Glutamatergic neuron (in vitro differentiated cells): ENCODE data around the gene LSM11. TPM values are rescaled to one million over a fixed set of nuclear protein-coding genes. Genes with fewer than 3 reads are reported as not detected.
"Not testable (repeated sequence)": the region's sequence is repeated elsewhere in the genome, so short reads cannot be mapped to it uniquely, and the experiment has no call there.

Experiments used
- DNase-seq: peaks from one replicate; pipeline ENCODE4 v3.0.0; 2022
- H3K27ac Mint-ChIP-seq: one replicate; pipeline ENCODE4 v1.8.0; 2020; ENCODE audit warnings: mild to moderate bottlenecking, mixed read lengths, inconsistent platforms; ENCODE audit not compliant: unreplicated experiment
- H3K27me3 Mint-ChIP-seq: one replicate; pipeline ENCODE4 v1.8.0; 2020; ENCODE audit warnings: mild to moderate bottlenecking, moderate library complexity, mixed read lengths, inconsistent platforms; ENCODE audit not compliant: unreplicated experiment
- H3K36me3 Mint-ChIP-seq: one replicate; pipeline ENCODE4 v1.8.0; 2020; ENCODE audit warnings: mild to moderate bottlenecking, mixed read lengths, inconsistent platforms; ENCODE audit not compliant: unreplicated experiment
- H3K4me1 Mint-ChIP-seq: one replicate; pipeline ENCODE4 v1.8.0; 2020; ENCODE audit warnings: mild to moderate bottlenecking, low read depth, mixed read lengths, inconsistent platforms; ENCODE audit not compliant: unreplicated experiment
- H3K4me3 Mint-ChIP-seq: one replicate; pipeline ENCODE4 v1.8.0; 2020; ENCODE audit warnings: mild to moderate bottlenecking, mixed read lengths, inconsistent platforms; ENCODE audit not compliant: unreplicated experiment
- H3K9me3 Mint-ChIP-seq: one replicate; pipeline ENCODE4 v1.8.0; 2020; ENCODE audit warnings: mild to moderate bottlenecking, moderate library complexity, mixed read lengths, inconsistent platforms; ENCODE audit not compliant: unreplicated experiment
- CTCF ChIP-seq: fragments of 200-600 bp; sonication (generic); IDR thresholded peaks from one replicate; pipeline ENCODE4 v1.5.0; 2021; ENCODE audit not compliant: partially characterized antibody, unreplicated experiment
- long read RNA-seq: library from polyadenylated mRNA; unstranded; transcript quantifications from one replicate; pipeline ENCODE4 v2.0.0, GENCODE V29; 2020; ENCODE audit not compliant: unreplicated experiment
- total RNA-seq: library from RNA; stranded (reverse); fragmentation: NEBNext Ultra II Directional; extraction: Animal tissue kit (Norgen Biotek cat#: 25700); gene quantifications from one replicate; pipeline ENCODE4 v1.2.1, GENCODE V29; 2021; ENCODE audit not compliant: unreplicated experiment

LSM11 gene
- total RNA-seq: 7.7 TPM
- long read RNA-seq, partial matches to known transcripts: 0 of 1 reads
- long read RNA-seq, other reads (novel, unspliced or antisense): 1 of 1 reads

GRCh38 chr5:157743163-157744050 lies at the start of gene LSM11:
Gene LSM11 (plus strand): TSS chr5:157743712. CDS start chr5:157743751, 39 bp downstream.
- Mint-ChIP-seq H3K9me3 (peaks cover 7% of the 10 kb centered on the region), H3K4me1 (peaks cover 16% of the 10 kb centered on the region), H3K4me3 (peak within 1 kb of the TSS; percentile 95), H3K36me3 (no peaks in the 10 kb centered on the region), H3K27ac (peak within 1 kb of the TSS; percentile 91), H3K27me3 (peaks cover 6% of the 10 kb centered on the region)
- DNase-seq: peak; percentile 92
- TF ChIP-seq CTCF: peak; percentile 100

GRCh38 chr5:157693816-157694215 lies 49.7 kb upstream of the LSM11 start:
- not testable (repeated sequence) for H3K9me3 Mint-ChIP-seq, H3K4me1 Mint-ChIP-seq, H3K27me3 Mint-ChIP-seq, DNase-seq, H3K36me3 Mint-ChIP-seq, H3K4me3 Mint-ChIP-seq, H3K27ac Mint-ChIP-seq

DNA sequence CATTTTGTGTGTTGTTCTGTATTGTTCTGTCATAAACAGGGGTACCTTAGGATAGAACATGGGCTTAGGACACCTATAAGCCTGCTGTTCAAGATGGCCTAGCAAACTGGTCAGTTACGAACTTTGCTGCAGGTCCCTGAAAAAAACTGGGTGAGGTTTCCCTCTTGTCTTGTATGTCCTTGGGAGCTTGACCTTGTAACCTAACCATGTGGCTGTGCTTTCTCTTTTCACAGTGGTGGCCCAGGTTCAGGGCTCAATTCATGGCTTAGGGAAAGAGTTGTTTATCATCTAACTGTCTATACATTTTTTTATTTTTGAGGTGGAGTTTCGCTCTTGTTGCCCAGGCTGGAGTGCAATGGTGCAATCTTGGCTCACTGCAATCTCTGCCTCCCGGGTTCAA lies 47.4 kb upstream of the LSM11 start:
- H3K36me3 Mint-ChIP-seq, H3K27me3 Mint-ChIP-seq, H3K4me3 Mint-ChIP-seq, H3K9me3 Mint-ChIP-seq, H3K27ac Mint-ChIP-seq, H3K4me1 Mint-ChIP-seq, DNase-seq: not testable (repeated sequence)

GRCh38 chr5:157698674-157699073 lies 44.8 kb upstream of the LSM11 start:
- H3K4me3 Mint-ChIP-seq, H3K36me3 Mint-ChIP-seq, H3K9me3 Mint-ChIP-seq, H3K27me3 Mint-ChIP-seq, DNase-seq, H3K27ac Mint-ChIP-seq, H3K4me1 Mint-ChIP-seq: not testable (repeated sequence)

DNA sequence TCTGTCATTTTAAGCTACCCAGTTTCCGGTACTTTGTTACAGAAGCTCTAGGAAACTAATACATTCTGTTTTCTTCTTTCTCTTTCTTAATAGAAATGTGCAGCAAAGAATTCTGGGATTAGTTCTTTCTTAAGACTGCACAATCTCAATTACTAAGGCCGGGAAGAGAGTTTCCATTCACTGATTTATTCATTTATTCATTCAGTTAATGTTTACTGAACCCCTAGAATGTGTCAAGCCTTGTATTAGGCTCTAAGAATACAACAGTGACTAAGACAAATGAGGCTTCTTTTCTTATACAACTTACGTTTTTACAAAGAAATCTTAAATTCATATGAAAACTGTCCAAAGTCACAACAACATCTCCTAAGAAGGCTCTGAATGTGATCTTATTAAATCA lies 39.8 kb upstream of the LSM11 start:
- Mint-ChIP-seq H3K4me3 (no peak overlapping the region), H3K27ac (no peak overlapping the region), H3K4me1 (no peaks in the 10 kb centered on the region), H3K36me3 (no peaks in the 10 kb centered on the region), H3K9me3 (no peaks in the 10 kb centered on the region), H3K27me3 (no peaks in the 10 kb centered on the region)
- no peak for TF ChIP-seq CTCF
- DNase-seq: no peak

DNA sequence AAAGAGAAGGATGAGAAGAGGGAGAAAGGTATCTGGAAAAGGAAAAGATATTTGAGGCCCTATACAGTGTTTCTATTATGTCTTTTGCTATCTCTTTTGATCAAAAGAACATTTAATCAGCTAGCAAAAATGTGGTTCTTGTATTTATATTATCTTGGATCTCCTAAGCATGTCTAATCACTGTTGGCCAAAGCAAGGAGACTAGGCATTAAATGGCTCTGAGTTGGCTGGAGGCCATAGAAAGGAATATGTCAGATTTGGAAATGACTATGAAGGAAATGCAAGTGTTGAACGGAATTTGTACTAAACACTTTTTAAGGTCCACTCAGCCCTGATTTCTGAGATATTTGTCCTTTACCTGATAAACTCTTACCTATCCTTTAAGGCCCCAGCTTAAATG lies 34.6 kb upstream of the LSM11 start:
- no peak for DNase-seq
- no peak overlapping the region for H3K4me3 Mint-ChIP-seq
- no peaks in the 10 kb centered on the region for H3K4me1 Mint-ChIP-seq
- H3K27me3 Mint-ChIP-seq: peaks cover 2% of the 10 kb centered on the region
- no peak for TF ChIP-seq CTCF
- H3K36me3 Mint-ChIP-seq: no peaks in the 10 kb centered on the region
- no peaks in the 10 kb centered on the region for H3K9me3 Mint-ChIP-seq
- H3K27ac Mint-ChIP-seq: no peak overlapping the region
